Suprapubic skin (tissue), 4 donors: Measurements from ENCODE around the gene TNS1.

ENCODE experiments used
- CTCF ChIP-seq, 2 donors: fragments of 200-600 bp in 1 of 2; fragments of 450-650 bp in 1 of 2; sonication (generic) in 1 of 2; IDR thresholded peaks; one replicate each; pipeline ENCODE4 v1.5.1; 2016 to 2019; ENCODE audit warnings: antibody characterized with exemption in 2 of 2, mild to moderate bottlenecking in 1 of 2, moderate library complexity in 1 of 2
- EP300 ChIP-seq: sonication (generic); formaldehyde crosslinking; IDR thresholded peaks from one replicate; pipeline ENCODE4 v1.6.1; 2017; ENCODE audit warnings: antibody characterized with exemption
- POLR2A ChIP-seq, 2 donors: fragments of 450-650 bp; IDR thresholded peaks; one replicate each; pipeline ENCODE4 v1.6.1; 2017; ENCODE audit warnings: antibody characterized with exemption in 2 of 2, mild to moderate bottlenecking in 2 of 2, moderate library complexity in 2 of 2
- POLR2AphosphoS5 ChIP-seq, 3 donors: sonication (generic); formaldehyde crosslinking; IDR thresholded peaks; one replicate each; pipeline ENCODE4 v1.6.1; 2017; ENCODE audit warnings: antibody characterized with exemption in 3 of 3

- TF ChIP-seq CTCF (IDR thresholded peaks at IDR 0.05) (no peak), POLR2AphosphoS5 (IDR thresholded peaks at IDR 0.05) (no peak), POLR2A (IDR thresholded peaks at IDR 0.05) (no peak), EP300 (no peak)
These were observed 151.4 kb downstream of the TNS1 start for GRCh38 chr2:217851191-217852020.
